COLO668 (cell line): ENCODE results near the gene GPR137B.

Experiments used
- DNase-seq: peaks from one replicate; lab custom pipeline; 2025; ENCODE audit not compliant: unreplicated experiment; lab: John Stamatoyannopoulos, UW

The GPR137B gene

DNA sequence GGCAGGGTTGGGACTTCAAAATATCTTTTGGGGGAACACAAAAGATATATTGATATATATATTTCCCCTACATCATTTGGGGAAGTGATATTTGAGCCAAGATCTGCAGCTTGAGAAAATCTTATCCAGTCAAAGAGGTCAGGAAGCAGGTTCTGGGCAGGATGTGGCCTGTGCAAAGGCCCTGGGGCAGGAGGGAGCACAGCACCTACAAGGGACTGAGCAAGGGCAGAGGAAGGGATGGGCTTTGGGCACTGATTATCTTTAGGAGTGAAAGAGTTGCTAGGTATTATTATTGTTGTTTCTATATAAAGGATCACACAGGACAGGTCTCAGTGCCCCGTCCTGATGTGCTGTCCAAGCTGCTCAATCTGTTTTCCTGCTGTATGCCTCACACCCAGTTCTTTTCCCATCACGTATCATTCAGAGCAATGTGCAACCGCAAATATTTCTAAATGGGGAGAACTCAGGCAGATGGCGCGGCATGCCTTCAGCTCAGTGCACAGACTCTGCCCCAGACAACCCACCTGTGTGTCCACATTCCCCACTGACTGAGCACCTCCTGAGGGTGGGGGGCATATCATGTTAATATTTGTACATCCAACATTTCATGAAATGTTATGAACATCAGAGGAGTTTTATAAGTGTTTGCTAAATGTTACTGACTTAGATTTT, 28.1 kb upstream of the GPR137B start:
- no peak for DNase-seq

DNA sequence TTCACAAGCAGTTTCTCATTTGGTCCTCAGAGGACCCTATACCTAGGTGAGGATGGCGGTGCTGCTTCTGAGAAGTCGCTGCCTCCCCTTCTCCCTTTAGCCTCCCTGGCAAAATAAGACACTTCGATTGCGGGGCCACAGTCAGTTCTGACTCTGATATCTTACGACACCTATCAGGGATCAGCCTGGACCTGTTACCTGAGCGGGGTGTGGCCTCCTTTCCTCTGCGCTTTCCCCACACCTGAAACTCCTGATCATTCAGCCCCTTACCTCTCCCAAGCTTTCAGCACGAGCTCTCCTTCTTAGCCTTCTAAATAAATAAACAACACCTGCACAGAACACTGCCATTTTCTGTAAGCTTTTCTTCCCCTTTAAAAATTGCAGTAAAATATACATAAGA, 24.6 kb upstream of the GPR137B start:
- DNase-seq, result no peak

DNA sequence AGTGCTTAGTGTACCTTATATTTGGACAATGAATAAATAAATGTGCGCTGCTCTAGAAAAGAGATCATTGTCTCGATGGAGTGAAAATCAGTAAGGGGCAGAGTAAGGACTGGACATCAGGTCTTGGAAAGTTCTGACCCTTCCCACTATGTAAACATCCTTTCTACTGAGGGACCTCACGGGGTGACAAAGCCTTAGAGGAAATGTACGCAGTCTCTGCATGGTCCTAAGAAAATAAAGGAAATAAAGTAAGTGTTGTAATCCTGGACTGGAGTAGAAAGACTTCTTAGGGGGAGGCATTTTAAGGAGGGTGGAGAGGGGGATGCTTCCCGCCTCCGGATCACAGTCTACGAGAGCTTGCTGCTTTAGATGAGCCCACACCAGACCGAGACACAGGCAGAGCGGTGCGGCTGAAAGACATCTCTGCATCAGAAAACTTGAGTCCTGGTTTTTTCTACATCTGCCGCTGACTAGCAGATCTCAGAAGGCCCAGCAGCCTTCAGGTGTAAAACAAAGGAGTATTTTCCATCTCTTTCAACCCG, 22.3 kb upstream of the GPR137B start:
- no peak for DNase-seq

DNA sequence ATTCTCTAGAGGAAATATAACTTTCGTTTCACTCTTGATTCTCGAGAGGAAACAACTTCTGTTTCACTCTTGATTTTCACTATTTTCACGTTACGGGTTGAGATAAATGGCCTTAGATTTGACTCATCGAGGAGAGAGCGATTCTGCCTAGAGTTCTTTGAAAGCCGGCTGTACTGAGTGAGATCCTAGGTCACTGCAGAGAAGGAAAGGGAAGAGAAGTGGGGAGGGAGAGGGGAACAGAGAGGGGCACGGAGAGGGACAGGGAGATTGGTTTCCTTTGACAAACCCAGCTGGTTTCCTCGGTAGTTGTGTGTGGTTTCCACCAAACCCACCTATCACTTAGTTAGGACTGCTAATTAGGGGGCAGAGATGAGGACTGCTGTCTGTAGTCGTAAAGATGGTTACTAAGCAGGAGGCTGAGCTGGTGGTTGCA, 21.6 kb upstream of the GPR137B start:
- no peak for DNase-seq

DNA sequence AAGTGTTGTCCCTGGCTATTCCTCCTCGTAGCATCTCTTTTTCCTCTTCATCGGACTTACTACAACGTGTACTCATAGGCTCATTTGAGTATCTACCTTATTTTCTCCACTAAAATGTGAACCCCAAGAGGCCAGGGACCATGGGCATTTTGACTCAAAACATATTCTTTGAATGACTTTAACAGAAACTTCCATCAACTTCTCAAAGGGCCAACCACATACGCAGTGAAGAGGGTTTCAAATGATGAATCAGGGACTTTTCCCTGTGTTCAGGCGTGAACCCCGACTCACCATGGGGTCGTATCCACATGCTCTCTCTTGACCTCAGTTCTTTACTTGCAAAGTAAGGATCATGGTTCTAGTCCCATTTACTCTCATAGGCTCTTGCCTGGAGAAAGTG, 20.2 kb upstream of the GPR137B start:
- no peak for DNase-seq

DNA sequence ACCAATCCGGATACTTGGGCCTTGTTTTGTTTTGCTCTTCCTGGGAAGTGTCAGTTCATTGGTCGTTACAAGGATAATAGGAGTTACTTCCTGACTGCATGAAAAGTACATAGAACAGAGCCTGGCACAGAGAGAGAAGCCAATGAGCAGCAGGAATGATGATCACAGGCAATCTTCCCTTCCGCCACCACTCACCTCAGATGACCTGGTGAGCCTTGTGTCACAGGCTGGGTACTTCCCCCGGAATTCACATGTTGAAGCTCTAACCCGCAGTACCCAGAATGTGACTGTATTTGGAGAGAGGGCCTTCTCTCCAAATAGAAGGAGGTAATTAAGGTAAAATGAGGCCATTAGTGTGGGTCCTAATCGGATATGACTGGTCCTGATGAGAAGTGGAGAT, 18.8 kb upstream of the GPR137B start:
- no peak for DNase-seq

DNA sequence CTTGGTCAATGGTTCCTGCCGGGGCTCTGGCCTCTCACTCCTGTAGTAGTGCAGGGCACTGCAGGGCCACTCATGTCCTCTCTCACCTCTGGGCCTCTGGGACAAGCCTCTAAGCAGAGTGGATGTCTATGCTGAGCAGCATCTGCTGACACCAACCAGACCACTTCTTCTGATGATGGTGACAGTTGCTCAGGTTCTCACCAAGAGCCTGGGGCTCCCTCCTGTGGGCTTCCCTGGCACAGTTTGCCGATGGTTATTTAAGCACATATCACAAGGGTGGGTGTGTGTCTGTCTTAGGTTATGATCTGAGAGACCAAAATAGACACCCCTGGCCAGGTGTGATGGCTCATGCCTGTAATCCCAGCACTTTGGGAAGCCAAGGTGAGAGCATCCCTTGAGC, 17.4 kb upstream of the GPR137B start:
- no peak for DNase-seq

DNA sequence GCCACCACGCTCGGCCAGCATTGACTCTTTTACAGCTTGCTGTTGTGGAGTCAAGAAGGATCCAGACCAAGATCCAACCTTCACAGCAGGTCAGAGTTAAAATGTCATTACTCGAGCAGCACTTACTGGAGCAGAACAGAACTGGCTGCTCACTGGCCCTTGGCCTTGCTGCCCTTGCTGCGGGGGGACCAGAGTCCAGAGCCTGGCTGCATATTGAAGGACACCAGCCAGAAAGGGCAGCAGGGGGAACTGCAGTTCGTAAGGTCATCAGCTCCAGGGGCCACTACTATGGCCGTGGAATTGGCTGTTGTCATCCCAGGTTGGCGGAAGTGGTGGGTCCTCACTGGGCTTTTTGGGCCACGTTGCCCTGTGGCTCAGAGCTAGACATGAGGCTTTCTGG, 15.3 kb upstream of the GPR137B start:
- DNase-seq, result no peak

DNA sequence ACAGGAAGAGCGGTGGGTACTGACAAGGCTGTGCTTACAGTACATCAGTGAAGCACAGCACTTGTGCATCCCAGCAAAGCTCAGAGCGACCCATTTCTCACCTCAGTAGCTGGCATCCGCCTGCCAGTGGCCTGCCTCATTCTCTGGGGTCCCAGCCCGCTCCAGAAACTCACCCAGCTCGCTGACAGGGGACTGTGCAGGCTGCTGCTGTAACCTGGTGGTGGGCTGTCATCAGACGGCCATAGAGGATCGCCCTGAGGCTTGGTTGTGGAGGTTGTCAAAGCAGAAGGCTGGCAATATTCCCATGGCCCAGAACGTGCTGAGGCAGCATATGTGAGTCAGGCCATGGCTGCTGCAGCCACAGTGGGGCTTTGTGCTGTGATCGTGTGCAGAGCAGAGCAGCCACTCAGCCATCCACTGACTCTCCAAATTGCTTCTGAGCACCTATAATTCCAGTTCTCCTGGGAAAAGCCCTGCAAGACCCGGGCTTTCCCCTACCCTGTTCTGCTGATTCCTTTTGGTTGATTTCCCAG, 13.6 kb upstream of the GPR137B start:
- DNase-seq, result no peak

DNA sequence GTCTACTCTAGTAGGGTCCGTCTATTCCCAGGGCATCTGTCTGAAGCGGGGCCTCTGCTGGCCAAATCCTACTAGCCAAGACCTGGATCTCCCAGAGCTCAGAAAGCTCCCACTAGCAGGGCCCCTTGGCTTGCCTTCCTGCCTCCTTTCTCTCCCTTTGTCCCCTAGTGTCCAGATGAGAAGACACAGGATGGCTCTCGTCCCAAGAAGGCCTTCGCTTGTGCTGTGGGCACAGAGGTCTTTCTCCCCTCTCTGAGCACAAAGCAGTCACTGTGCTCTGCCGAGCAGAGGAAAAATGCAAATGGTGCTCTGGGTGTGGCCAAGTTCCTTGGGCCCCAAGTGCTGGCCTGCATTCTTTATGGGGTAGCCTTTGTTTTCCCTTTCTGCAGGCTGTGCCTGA, 13.0 kb upstream of the GPR137B start:
- DNase-seq, result no peak

DNA sequence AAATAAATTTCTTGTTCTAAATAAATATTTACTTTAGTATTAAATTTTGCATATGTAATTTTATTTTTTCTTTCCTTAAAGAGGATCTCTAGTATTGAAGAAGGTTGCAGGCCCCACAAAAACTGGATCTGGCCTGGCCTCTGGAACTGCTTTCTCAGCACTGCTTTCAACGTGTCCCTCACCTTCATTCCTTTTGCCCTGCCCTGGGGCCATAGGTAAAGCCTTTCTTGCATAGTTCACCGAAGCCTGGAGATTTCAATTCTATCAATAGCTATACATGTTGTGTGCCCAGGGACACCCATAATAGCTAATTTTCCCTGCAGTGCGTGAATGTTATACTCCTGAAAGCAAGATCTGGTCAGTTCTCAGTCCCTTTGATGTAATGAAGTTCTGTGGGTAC, 12.0 kb upstream of the GPR137B start:
- DNase-seq, result no peak

DNA sequence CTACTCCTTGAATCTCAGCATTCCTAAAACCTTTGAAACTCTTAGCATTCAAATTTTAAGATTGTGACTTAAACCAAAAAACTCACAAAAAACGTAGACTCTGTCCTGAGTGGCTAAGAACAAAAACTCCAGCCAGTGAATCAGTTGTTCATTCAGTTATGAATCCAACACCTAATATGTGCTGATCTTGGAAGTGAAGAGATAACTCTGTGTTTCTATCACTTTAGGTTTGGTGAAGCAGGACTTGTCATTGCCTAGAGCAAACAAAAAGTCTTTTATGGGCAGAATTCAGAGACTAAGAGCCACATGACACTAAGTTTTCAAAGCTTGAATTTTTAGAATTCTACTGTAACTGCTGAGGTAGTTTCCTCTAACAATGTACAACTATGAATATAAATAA, 10.4 kb upstream of the GPR137B start:
- DNase-seq, result no peak

DNA sequence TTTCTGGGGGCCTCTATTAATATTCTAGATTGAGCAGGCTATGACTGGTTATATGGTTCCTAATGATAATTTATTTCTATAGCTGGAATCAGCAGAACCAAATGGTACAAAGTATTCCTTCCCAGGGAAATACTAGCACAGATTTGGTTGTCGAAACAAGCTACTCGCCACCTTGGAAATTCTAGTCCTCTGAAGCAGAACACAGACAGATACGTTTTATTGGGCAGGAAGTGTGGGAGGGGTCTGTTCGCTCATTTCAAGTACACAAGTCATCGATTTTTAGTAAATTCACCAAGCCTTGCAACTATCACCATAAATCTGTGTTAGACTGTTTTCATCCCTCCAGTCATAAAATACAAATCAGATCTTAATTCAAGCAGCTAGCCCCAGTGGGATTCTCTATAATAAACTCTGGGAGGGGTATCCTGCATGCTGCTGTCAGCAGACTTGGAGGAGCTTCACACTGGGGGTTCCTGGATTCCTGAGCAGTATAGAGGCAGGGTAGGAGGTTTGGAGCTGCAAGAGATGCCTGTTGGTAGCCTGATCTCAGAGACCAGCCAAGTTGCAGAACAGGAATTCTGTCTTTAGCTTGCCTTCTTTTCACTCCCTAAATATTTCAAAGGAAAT, 9.8 kb upstream of the GPR137B start:
- no peak for DNase-seq

DNA sequence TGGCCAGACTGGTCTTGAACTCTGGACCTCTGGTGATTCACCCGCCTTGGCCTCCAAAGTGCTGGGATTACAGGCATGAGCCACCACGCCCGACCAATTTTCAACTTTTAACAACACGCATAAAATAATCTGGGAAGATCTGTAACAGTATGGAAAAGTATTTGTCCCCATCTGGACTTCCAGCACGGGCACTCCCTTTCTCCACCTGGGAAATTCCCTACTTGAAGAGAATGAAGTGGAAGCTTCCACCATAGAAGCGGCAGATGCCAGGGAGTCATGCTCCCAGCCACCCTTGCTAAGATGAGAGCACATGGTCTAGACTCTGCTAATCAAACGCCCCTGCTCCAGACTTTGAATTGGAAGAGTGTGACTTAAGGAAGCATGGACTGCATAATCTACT, 9.0 kb upstream of the GPR137B start:
- DNase-seq, result no peak

DNA sequence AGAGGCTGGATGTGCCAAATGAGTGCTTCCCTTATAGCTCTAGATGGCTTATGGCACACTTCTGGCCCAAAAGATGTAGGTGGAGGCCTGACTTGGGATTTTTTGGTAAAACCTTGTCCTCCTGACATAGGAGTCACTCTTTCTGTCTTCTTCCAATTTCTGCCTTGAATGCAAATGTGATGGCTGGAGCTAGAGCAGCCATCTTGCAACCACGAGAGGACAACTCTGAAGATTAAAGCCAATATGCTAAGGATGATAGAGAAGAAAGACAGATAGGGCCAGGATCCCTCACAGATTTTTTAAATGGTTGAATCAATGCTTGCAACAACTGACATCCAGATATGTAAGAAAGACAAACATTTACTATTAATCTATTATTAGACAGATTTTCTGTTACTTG, 8.5 kb upstream of the GPR137B start:
- DNase-seq, result no peak

DNA sequence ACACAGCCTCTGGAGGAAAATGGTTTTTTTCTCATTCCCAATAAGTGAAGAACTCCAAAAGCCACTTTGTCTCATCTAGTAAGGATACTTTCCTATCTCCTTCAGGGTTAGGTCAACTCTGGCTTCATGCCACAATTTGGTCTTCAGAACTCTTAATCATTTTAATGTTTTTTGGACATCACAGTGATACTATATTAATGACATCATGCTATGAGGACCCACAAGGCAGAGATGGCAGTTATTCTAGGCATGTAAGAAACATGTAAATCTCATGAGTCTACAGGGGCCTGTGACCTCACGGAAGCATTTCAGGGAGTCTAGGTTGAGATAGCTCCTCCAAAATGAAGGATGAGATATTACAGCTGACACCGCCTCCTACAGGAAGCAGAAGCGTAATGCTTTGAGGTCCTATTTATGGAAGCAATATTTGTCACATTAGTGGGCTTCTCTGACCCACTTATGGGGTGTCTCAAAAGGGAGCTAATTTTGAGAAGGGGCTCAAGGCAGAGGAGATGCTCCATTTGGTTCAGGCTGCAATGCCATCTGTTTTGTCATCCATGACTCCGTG, 5.0 kb upstream of the GPR137B start:
- DNase-seq, result no peak

DNA sequence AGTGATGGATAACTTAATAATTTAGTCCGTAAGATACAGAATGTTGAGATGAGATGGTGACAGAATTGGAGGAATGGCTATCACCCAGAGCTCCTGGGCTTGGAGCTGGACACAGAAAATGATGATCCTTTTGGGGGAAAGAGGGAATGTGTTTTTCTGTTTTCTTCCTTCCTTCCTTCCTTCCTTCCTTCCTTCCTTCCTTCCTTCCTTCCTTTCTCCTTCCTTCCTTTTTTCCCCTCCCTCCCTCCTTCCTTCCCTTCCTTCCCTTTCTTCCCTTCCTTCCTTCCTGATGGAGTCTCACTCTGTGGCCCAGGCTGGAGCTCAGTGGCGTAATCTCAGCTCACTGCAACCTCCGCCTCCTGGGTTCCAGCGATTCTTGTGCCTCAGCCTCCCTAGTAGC, 2.8 kb upstream of the GPR137B start:
- no peak for DNase-seq

DNA sequence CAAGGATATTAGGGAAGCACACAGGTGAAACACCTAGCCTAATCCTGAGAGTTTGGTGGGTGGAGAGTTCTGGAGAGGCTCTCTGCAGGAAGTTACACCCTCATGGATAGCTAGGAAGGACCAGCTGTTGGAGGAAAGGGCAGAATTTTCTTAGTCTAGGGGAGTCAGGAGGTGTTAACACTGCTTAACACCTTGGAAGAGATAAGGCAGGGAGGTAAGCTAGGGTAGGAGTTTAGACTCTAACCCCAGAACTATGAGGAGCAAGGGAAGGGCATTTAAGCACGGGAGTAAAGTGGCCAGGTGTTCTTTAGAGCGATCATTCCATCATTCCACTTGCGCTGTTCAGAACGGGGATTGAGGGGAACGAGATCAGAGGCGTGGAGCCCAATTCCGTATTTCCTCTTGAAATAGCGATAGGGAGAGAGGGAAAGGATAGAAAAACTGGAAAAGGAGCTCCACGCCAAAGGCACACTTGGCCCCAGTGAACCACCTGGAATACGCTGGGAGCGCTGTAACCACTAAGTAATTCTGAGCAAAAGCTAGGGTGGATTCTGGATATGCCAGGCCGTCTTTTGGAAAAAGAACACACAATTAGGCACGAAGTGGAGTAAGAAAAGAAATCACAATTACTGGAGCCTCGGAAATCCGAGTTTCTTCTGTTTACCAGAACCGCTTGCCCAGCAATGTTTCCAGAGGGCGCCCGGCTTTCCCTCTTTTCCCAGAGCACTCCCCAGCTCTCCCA, 1.5 kb upstream of the GPR137B start:
- no peak for DNase-seq

DNA sequence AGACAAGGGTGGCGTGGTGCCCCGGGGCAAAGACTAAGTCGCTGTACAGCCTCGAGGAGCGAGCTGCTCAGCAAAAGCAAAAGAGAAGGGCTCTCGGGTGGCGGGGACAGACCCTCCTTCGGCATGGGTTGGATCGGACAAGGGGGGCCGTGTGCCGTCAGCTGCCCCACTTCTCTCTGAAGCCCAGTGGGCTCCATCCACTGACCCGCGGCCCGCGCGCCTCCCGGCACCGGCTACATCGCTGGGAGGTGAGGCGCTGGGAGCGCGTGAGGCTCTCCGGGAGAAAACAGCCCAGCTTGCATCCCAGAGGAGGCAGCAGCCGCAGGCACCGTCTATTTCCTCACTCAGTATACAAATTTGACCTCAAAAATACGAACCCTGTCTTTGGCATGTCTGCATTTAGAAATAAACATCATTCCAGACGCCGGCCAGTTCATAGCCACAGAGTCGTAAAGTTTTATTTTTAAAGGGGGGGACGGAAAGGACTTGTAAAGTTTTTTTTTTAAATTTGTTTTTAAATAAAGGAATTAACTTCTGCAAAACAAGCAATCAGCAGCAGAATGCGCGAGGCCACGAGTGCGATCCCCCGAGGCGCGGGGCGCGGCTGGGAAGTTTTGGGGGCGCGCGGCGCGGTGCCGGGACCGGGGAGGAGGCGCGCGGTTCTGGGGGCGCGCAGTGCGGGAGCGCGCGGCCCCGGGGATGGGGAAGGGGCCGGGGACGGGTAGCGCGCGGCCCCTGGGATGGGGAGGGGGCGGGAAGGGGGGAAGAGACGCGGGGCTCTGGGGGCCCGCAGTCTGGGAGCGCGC, 689 bp upstream of the GPR137B start:
- peak; percentile 61 for DNase-seq

DNA sequence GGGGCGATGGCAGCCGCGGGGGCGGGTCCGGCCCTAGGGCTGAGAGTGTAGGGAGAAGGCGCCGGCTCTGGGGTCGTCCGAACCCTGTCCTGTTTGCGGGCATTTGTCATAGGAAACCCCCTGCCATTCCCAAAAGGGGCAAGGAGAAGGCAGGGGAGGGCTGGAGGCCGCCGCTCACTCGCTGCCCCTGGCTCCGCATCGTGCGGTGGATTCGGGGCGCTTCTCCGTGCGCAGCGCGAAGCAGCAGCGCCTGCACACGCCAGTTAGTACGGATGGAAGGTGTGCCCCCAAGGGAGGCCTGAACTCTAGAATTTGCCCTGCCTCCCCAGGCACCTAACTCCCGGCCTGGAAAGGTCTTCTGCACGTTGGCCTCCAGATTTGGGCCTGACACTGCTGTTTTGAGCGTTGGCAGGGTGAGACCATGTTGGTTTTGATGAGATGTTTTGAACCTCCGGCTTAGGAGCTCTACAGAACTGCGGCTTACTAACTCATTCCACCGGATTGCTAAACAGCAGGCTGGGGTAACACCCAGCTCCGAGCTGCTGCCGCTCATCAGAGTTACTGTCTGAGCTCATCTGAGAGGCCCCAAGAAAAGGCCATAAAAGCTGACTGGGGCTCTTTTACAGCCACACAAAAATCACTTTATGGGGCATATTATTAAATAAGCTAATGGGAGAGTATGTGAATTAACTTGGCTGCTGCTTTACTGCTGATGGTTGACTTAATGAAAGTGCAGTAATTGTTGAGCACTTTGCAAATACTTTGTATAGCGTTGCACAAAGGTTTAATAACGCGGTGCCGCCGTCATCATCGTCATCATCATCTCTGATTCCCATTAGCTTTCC, 987 bp downstream of the GPR137B start:
- DNase-seq, result no peak
